NCI-H345 treated with DMSO at 0.1 percent for 48 hours (cell line): ENCODE results near the gene COL25A1.

ENCODE experiments used
- DNase-seq: peaks from one replicate; lab custom pipeline; 2025; ENCODE audit not compliant: unreplicated experiment; lab: John Stamatoyannopoulos, UW

Gene COL25A1

DNA sequence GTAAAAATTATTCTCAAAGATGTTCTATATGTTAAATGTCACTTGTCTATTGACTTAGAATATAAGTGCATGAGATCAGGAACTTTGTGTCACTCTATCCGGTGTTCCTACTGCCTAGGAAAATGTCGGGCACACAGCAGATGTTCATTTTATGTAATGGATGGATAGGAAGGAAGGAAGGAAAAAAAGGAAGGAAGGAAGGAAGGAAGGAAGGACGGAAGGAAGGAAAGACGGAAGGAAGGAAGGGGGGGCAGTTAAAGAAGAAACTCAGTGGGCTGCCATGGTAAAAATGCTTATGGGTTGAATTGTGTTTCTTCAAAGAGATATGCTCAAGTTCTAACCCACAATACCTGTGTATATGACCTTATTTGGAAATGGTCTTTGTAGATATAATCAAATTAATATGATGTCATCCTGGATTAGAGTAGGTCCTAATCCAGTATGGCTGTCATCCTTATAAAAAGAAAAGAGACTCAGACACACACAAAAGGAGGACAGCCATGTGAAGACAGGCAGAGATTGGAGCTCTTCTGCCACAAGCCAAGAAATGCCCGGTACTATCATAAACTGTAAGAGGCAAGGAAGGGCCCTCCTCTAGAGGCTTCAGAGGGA, 86.3 kb downstream of the COL25A1 start:
- DNase-seq = no peak

DNA sequence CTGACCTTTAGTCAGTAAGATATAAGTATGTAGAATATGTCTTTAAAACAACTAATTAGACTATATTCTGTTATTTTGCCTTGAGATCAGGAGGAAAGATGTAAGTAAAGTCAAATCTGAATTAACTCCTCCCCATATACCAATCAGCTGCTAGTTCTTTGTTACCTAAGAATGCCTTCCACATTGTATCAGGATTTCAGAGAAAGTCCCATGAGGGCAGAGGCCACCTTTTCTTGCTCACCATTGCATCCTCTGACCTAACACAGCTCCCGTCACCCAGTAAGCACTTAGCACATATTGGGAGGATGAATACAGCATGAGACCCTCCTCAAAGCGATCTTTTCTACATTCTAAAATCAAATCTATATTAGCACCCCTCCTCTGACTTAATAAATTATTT, 87.0 kb downstream of the COL25A1 start:
- DNase-seq = no peak

DNA sequence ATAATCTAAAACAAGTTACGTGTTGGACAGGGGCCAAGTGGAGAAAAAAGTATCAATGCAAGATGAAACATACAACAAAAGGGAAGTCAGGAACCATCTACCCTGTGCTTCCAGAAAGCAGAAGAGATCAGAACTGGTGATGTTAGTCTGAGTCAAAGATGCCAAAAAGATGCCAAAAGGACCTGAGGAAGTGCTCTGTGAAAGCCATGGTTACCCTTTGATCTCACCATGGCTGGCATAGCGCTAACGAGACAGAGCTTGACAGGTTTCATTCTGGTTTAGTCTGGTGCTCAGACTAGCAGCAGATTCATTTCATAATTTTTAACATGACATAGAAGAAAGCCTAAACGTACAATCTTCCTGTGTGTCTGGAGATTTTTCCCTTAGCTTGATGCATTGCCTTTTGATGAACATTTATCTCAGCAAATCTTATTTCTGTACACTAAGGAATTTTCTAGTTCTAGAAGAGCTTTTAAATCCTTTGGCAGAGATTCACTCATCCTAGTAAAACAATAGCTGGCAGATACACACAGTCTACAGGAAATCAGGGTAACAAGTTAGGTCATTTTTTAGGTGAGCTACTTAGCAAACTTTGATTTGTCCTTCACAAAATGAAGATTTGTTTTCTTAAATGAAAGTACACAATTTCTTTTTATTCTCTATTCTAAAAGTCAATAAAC, 87.7 kb downstream of the COL25A1 start:
- DNase-seq = no peak

DNA sequence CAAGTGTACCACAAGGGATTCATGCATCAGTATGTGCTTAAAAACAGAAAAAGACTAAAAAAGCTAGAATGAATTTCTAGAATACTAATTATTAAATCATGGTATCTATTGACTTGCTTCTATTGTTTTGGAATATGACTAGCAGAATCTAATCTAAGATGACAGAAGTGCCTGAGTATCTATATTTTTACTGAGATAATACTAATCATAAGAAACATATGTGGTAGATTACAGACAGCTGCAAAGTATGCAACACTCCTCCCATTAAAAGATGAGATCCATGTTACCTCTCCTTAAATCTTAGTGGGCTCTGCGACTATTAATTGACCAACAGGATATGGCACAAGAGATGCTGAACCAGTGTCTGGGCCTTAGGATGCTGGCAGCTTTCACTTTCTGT, 89.4 kb downstream of the COL25A1 start:
- DNase-seq = no peak

DNA sequence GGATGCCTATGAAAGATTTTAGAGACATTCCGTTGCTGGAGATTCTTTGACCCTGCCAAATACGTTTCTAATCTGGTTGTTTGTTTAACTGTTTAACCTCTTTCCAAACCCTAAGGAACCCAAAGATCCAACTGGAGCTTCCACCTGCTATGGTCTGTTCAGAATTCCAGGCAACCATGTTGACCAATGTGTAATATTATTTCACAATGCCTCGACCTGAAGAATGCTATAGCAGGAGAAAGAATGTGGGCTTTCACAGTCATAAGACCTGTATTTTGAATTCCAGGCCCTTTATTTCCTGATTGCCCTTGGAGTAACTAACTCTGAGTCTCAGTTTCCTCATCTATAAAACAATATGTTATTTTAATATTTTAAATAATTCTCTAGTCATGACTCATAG, 90.8 kb downstream of the COL25A1 start:
- no peak for DNase-seq

DNA sequence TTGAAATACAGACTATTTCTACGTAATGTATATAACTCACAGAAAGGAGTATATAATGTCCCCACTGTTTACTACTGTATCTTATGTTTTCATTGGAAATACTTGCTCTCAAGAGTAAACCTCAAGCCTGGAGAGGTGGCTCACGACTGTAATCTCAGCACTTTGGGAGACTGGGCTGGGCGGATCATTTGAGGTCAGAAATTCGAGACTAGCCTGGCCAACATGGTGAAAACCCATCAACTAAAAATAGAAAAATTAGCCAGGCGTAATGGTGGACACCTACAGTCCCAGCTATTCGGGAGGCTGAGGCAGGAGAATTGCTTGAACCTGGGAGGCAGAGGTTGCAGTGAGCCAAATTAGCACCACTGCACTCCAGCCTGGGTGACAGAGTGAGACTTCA, 92.8 kb downstream of the COL25A1 start:
- no peak for DNase-seq

DNA sequence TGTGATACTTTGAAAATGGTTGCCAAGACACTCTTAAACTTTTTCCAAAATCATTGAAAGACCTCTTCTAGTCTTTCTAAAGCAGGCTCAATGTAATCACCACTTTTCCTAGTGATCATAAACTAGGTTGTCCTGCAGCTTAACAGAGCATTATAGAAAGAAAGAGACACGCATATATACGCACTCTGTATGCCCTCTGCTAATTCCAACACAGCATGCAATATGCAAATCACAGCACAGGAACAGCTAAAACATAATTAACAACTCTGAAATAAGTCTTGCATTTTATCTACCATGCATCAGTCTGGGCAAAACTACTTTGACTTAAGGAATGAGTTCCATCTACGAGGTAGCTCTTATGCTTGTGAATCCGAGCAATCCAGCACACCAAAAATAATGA, 94.6 kb downstream of the COL25A1 start:
- DNase-seq = no peak

DNA sequence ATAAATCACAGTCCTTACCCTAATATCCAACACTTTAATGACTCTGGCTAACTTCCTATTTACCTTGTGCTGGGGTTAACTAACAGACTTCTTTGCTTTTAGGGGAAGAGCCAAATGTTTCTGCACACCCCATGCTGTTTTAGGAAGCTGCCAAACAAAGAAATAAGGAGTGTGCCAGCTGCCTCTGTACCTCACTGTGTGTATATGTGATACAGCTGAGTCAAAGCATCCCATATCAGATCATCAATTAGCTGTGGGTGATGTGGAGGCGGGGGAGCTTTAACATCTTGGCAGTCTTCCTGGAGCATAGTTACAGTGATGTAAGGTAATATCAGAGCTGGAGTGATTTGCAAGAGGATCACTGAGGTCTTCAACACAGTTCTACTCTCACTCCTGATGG, 95.4 kb downstream of the COL25A1 start:
- DNase-seq = no peak

DNA sequence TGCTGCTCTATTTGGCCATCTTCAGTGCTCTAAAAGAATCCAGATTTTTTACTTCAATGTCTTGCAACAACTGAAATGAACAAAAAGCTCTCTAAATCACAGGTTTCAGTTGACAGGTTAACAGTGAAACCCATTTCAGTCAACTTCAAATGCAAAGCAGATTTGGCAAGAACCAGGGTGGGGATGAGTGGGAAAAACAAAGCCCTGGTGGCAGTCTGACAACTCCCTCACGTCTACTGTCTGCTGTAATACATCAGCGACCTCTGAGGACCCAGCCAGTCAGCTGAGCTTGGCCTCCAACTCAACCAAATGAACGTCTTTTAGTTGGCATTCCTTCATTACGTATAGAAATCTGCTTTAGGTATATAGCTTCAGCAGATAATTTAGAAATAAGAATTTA, 95.8 kb downstream of the COL25A1 start:
- DNase-seq = no peak

DNA sequence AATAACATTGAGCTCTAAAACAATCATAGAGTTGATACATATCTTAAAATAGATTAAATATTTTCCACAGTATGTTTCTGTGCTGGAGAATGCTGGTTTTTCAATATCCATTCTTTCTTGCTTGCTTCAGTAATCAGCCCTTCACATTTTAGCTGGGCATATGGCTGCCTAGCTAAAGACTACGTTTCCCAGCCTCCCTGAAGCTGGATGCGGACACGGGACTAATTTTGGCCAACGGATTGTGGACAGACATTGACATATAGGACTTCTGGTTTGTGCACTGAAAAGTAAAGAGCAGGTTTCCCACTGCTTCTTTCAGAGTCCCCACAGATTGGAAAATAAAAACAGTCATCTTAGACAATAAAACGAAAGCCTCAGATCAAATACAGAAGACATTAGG, 97.3 kb downstream of the COL25A1 start:
- no peak for DNase-seq

DNA sequence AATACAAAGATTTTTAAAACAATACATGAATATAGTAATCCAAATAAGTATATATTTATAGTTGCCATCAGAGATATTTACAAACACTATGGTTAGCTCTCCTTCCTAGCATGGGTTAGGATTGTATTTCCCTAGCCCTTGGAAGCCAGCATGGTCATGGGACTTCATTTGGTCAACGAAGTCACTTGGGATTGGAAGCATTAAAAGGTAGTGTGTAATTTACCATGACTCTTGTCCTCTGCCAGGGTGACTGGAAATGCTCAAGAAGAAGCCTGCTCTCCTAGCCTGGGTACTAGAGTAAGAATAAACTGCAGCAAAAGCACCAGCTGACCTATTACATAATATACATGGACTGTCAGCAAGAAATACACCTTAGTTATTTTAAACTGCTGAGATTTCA, 102.9 kb downstream of the COL25A1 start:
- DNase-seq = no peak

DNA sequence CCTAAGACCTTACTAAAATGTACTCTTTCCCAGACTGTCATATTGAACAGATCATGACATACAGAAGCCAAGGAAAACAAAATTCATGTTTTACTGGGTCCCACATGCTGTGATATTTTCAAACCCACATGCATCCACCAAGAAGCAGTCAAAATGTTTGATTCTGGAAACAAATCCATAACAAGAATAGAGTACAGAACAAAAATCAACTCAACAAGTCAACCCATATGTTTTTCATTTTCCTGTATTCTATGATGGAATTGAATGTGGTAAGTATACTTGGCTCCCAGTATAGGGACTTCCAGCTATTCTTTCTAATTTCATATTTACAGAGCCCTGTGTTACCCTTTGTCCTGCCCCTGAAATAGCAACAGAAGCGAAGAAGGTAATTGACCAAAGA, 106.8 kb downstream of the COL25A1 start:
- DNase-seq = no peak

DNA sequence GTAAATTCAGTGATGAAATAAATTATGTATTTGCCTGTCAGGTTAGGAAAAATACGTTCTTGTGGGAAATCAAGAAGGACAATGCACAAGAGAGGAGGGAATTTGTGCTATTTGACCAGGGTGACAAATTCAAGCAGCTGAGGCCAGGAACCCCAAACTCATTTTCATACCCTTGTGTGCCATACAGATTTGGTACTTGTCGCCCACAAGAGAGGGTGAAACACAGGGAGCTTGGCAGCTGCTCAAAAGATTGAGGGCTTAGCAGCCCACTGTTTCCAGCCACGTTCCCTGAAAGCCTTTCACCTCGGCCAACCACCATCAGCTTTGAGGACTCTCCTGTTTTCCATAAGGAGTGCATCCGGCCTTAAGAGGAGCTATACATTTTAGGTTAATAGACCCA, 111.2 kb downstream of the COL25A1 start:
- DNase-seq = no peak

DNA sequence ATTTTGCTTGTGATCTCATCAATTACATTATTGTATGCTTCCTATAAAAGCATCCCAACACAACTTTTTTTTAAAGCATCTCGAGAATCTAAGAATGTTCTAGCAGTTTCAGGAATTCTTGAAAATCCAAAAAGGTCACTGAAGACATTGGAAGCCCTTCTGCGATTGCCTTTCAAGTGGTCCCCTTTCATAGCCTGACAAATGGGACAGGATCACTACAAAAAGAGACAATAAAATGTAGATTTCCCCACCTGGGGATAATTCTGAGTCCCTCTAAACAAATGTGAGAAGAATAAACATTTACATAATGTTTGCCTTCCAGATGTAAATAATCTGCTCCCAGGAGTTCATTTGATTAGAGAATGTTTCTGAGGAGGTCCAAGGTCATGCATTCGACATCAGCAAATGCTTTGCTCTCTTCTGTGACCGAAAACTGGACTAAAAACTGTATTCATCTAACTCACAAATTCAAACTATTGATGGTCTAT, 116.0 kb downstream of the COL25A1 start:
- DNase-seq = no peak

DNA sequence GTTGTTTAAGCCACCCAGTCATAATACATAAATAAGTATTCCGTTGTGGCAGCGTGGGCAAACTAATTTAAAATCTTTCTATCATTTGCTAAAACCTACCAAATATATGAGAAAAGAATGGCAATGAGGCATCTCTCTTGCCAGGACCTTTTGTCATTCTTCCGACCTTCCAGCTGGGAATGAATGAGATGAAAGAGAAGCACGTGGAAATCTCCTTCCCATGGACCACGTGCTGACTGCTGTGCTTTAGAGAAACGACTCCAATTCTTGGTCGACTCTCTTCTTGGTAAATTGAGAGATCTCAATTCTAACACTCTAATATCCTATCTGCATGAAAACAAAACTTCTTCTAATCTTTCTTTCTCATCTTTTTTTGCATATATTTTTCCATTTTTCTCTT, 116.5 kb downstream of the COL25A1 start:
- no peak for DNase-seq

DNA sequence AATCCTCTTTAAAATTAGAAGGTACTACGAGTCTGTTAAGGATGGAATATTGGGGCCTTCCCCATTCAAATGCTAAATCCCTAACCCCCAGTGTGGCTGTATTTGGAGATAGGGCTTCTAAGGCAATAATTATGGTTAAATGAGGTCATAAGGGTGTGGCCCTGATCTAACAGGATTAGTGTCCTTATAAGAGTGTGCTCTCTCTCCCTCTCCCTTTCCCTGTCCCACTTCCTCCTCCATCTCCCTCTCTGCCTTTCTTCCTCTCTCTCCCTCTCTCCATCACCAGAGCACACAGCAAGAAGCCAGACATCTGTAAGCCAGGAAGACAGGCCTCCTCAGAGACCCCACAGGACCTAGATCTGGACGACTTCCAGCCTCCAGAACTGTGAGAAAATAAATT, 116.9 kb downstream of the COL25A1 start:
- no peak for DNase-seq

DNA sequence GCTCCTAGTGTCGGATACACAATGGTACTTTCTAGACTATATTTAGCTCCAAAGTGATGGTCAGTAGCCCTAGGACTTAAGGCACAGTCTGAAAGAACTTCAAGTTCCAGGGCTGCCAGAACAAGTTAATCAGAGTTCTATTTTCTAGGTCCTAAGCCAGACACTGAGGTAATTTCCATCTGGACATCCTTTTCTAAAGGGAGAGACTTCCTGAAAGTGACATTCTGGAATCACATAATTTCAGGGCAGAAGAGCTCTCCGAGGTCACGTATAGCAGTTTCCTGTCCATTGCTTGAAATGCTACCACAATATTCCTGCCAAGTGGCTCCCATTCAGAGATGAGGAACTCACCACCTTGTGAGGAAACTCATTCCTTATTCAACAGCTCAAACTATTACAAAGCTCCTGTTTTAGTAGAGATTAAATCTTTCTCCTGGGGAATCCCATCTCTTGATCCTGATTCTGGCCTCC, 117.9 kb downstream of the COL25A1 start:
- no peak for DNase-seq

DNA sequence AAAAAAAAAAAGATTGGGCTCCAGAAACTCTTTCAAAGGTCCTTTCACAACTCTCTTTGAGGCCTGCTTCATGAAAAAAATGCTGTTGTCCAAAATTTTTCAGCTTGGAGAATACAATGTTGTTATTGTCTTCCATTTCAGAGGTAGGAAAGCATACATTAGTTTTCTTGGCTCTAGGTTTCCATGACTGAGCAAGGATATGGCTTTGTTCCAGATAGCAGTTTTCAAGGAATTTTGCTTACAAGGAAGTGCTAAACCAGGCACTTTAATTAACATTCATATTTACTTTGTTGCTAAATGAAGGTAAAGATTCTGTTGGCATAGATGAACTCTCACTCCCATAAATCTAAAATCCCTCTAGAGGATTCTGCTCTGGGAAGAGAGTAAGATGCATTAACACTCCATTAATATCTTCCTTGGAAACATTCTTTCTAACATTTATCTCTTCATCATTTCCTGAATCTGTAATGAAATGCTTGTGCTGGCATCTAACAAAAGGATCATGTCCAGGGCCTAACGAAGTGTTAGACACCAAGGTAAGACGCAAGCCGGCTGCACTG, 118.4 kb downstream of the COL25A1 start:
- DNase-seq = no peak

DNA sequence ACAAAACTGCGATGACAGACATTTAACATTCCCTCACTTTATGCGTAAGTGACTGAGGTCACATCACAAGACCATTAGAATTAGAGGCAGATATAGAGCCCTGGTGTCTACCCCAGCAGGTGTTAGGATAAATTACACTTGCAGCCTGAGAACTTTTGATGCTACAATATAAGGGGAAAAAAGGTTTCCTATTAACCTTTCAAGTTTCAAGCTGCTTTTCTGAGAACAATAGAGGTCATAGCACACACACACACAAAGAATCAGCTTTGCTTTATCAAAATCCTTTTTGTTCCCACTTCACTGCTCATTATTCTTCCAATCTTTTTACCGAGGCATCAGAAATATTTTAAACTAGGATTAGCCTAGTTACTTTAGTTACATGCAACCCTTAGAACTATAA, 119.8 kb downstream of the COL25A1 start:
- no peak for DNase-seq

DNA sequence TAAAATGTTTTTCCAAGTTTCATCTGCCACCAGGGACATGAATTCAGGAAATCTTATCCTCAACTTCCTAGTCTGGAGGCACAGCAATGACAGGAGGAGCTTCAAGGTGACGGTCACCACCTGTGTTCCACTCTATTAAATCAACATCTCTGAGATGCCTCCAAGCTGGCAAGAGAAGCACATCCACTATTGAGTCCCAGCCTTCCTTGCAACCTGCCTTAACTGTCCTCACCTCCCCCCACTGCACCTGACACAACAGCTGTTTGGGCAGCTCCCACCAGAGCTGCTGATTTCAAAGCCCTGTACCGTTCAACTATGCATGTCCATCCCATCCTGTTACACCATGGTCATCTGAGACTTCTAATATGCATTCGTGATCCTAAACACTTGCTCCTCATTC, 123.4 kb downstream of the COL25A1 start:
- DNase-seq = no peak

DNA sequence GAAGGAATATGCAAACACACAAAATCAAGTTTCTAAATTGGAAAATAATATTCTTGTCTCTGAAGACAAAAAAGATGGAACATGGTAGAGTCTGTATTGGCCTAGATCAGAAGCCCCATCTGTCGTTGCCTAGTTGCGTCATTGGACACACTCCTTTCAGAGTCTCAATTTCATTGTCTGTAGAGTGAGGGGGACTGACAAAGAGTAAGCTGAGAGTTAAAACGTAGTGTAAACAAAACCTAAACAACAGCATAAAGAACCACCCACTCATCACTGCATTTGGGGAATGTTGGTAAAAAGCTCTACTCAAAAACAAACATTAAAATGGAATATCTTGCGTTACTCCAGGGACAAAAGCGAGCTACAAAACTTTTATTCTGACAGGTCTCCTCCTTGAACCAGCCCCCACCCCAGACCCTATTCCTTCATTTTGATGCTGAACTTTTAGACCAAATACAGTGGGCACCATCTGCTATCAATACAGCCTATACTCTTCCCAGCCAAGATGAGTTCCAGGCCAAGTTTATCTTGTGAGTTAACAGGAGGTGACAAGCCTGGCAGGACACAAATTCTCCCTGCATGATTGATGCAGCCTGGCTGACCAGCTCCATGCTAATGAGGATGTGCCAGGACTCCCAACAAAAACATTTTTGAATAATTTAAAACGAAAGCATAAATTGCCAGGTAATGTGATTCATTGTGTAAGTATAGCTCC, 125.2 kb downstream of the COL25A1 start:
- no peak for DNase-seq
